ENCODE results near the gene TFR2. TPM values are rescaled to one million over a fixed set of nuclear protein-coding genes. Genes with fewer than 3 reads are reported as not detected.

TFR2 gene
- total and polyA plus RNA-seq, 9 of the 15 experiments (the other 6 are each of a cell fraction or from before 2014, with no cell fraction given): 3.8 to 123 (median 51.1) TPM

DNA sequence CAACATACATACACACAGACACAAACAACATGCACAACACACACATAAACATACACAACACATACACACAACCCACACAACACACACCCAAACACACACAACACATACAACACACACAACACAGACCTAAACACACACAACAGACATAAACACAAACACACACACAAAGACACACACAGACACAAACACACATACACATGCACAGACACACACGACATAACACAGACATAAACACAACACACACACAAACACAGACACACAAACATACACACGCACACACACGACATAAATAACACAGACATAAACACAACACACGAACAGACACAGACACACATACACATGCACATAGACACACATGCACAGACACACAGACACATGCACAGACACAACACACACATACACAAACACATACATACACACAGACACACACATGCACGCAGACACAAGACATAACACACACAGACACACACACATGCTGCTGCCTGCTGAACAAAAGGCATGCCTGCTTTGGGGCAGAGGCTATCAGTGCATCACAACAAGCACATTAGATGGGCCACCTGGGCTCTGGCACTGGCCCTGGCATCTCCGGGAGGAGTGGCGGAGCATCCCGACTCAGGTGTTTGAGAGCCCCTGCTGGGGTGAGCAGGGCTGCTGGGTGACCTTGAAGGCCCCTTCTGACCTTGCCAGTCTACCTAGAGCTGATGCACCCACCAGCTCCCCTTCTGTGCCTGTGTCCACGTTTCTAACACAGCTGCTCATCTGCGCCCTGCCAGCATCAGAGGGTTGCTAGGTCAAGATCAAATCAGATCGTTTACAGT lies 60.7 kb downstream of the TFR2 start (continued):
- TF ChIP-seq, protein P1, sequence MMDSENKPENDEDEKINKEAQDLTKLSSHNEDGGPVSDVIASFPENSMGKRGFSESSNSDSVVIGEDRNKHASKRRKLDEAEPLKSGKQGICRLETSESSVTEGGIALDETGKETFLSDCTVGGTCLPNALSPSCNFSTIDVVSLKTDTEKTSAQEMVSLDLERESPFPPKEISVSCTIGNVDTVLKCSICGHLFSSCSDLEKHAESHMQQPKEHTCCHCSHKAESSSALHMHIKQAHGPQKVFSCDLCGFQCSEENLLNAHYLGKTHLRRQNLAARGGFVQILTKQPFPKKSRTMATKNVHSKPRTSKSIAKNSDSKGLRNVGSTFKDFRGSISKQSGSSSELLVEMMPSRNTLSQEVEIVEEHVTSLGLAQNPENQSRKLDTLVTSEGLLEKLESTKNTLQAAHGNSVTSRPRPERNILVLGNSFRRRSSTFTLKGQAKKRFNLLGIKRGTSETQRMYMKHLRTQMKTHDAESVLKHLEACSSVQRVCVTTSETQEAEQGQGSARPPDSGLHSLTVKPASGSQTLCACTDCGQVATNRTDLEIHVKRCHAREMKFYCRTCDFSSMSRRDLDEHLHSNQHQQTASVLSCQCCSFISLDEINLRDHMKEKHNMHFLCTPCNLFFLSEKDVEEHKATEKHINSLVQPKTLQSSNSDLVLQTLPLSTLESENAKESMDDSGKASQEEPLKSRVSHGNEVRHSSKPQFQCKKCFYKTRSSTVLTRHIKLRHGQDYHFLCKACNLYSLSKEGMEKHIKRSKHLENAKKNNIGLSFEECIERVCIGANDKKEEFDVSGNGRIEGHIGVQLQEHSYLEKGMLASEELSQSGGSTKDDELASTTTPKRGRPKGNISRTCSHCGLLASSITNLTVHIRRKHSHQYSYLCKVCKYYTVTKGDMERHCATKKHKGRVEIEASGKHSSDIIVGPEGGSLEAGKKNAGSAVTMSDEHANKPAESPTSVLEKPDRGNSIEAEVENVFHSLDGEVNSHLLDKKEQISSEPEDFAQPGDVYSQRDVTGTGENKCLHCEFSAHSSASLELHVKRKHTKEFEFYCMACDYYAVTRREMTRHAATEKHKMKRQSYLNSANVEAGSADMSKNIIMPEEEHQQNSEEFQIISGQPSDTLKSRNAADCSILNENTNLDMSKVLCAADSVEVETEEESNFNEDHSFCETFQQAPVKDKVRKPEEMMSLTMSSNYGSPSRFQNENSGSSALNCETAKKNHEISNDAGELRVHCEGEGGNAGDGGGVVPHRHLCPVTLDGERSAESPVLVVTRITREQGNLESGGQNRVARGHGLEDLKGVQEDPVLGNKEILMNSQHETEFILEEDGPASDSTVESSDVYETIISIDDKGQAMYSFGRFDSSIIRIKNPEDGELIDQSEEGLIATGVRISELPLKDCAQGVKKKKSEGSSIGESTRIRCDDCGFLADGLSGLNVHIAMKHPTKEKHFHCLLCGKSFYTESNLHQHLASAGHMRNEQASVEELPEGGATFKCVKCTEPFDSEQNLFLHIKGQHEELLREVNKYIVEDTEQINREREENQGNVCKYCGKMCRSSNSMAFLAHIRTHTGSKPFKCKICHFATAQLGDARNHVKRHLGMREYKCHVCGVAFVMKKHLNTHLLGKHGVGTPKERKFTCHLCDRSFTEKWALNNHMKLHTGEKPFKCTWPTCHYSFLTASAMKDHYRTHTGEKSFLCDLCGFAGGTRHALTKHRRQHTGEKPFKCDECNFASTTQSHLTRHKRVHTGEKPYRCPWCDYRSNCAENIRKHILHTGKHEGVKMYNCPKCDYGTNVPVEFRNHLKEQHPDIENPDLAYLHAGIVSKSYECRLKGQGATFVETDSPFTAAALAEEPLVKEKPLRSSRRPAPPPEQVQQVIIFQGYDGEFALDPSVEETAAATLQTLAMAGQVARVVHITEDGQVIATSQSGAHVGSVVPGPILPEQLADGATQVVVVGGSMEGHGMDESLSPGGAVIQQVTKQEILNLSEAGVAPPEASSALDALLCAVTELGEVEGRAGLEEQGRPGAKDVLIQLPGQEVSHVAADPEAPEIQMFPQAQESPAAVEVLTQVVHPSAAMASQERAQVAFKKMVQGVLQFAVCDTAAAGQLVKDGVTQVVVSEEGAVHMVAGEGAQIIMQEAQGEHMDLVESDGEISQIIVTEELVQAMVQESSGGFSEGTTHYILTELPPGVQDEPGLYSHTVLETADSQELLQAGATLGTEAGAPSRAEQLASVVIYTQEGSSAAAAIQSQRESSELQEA (IDR thresholded peaks at IDR 0.05; ENCODE audit: low read depth): peak; percentile 35; the same call in 1 of the 2 replicates
- TF ChIP-seq THRAP3 (IDR thresholded peaks at IDR 0.05; ENCODE audit: borderline replicate concordance) (0 out of 2 replicates have a peak, but pooled peaks have one; percentile 63), TEAD1 (CRISPR knock-in tag; IDR thresholded peaks at IDR 0.05) (0 out of 4 replicates have a peak, but pooled peaks of 1 of the 2 experiments have one; percentile 64), ZSCAN29 (IDR thresholded peaks at IDR 0.05) (0 out of 2 replicates have a peak, but pooled peaks have one; percentile 23), CSDE1 (IDR thresholded peaks at IDR 0.05) (0 out of 4 replicates have a peak, but pooled peaks of 1 of the 2 experiments have one; percentile 63), SMARCA5 (IDR thresholded peaks at IDR 0.05) (peak; percentile 73; the same call in 1 of the 2 replicates), ESRRA (IDR thresholded peaks at IDR 0.05; ENCODE audit: borderline replicate concordance, low read depth) (0 out of 2 replicates have a peak, but pooled peaks have one; percentile 21), HDAC6 (IDR thresholded peaks at IDR 0.05; ENCODE audit: low read depth, low read length) (no peak), LARP7 (IDR thresholded peaks at IDR 0.05) (peak; percentile 90), ARID2 (IDR thresholded peaks at IDR 0.05) (0 out of 2 replicates have a peak, but pooled peaks have one; percentile 19), POLR2B (IDR thresholded peaks at IDR 0.05; ENCODE audit: low read depth, partially characterized antibody) (peak; percentile 73), ZZZ3 (IDR thresholded peaks at IDR 0.05) (no peak), ARHGAP35 (IDR thresholded peaks at IDR 0.05; ENCODE audit: partially characterized antibody) (peak; percentile 54), BRCA1 (IDR thresholded peaks at IDR 0.05) (no peak), BRCA1 (CRISPR knock-in tag; IDR thresholded peaks at IDR 0.05) (no peak)
- TF ChIP-seq, protein P2, sequence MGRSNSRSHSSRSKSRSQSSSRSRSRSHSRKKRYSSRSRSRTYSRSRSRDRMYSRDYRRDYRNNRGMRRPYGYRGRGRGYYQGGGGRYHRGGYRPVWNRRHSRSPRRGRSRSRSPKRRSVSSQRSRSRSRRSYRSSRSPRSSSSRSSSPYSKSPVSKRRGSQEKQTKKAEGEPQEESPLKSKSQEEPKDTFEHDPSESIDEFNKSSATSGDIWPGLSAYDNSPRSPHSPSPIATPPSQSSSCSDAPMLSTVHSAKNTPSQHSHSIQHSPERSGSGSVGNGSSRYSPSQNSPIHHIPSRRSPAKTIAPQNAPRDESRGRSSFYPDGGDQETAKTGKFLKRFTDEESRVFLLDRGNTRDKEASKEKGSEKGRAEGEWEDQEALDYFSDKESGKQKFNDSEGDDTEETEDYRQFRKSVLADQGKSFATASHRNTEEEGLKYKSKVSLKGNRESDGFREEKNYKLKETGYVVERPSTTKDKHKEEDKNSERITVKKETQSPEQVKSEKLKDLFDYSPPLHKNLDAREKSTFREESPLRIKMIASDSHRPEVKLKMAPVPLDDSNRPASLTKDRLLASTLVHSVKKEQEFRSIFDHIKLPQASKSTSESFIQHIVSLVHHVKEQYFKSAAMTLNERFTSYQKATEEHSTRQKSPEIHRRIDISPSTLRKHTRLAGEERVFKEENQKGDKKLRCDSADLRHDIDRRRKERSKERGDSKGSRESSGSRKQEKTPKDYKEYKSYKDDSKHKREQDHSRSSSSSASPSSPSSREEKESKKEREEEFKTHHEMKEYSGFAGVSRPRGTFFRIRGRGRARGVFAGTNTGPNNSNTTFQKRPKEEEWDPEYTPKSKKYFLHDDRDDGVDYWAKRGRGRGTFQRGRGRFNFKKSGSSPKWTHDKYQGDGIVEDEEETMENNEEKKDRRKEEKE (IDR thresholded peaks at IDR 0.05; ENCODE audit: borderline replicate concordance in 1 of 2, control insufficient read depth in 1 of 2, low read depth in 2 of 2, low read length in 1 of 2): peak in 1 of 2 experiments; percentile 63; a peak in 1 of 4 replicates

Measured in K562 (cell line).